Uterus (tissue), 2 donors: Measurements from ENCODE around the gene ANKDD1B.

Experiments used
- POLR2A ChIP-seq, 2 donors: fragments of 450-650 bp; IDR thresholded peaks; one replicate each; pipeline ENCODE4 v1.6.1; 2016; ENCODE audit warnings: antibody characterized with exemption in 2 of 2, mild to moderate bottlenecking in 1 of 2, moderate library complexity in 1 of 2
- TF ChIP-seq, protein P1 (sequence below), 4 experiments: fragments of 200-600 bp in 2 of 4; fragments of 450-650 bp in 2 of 4; sonication (generic) in 2 of 4; IDR thresholded peaks; one replicate each; pipeline ENCODE4 v1.5.1; 2016 to 2019; ENCODE audit warnings: antibody characterized with exemption in 4 of 4, mild to moderate bottlenecking in 2 of 4, moderate library complexity in 1 of 4

DNA sequence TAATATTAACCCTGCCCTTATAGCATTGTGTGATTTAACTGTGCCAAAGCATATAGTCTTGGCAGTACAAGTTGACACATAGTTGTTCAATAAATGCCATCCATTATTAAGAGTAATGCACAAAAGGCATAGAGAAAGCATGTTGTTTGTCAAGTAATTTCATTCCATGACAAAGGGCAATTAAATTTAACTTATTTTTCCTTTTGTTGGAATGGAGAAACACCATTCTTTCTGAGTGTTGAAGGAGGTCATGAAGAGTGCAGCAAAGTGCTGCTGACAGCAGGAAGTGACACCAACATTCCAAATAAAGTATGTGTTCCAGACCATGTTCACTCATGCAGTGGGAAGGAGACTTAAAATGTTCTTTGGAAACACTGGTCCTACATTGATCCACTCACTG, 29.1 kb downstream of the ANKDD1B start:
- TF ChIP-seq, protein P1, sequence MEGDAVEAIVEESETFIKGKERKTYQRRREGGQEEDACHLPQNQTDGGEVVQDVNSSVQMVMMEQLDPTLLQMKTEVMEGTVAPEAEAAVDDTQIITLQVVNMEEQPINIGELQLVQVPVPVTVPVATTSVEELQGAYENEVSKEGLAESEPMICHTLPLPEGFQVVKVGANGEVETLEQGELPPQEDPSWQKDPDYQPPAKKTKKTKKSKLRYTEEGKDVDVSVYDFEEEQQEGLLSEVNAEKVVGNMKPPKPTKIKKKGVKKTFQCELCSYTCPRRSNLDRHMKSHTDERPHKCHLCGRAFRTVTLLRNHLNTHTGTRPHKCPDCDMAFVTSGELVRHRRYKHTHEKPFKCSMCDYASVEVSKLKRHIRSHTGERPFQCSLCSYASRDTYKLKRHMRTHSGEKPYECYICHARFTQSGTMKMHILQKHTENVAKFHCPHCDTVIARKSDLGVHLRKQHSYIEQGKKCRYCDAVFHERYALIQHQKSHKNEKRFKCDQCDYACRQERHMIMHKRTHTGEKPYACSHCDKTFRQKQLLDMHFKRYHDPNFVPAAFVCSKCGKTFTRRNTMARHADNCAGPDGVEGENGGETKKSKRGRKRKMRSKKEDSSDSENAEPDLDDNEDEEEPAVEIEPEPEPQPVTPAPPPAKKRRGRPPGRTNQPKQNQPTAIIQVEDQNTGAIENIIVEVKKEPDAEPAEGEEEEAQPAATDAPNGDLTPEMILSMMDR (IDR thresholded peaks at IDR 0.05) = no peak
- TF ChIP-seq POLR2A (IDR thresholded peaks at IDR 0.05) = no peak
